GM23338 (cell line): Measurements from ENCODE around the gene KIF27. TPM values are rescaled to one million over a fixed set of nuclear protein-coding genes. Genes with fewer than 3 reads are reported as not detected.

Source experiments
- ATAC-seq: fragments of 200-7000 bp; cut with Tn5 transposase; 3 replicates; pipeline ENCODE4 v1.9.1; 2020
- DNase-seq: peaks from one replicate; pipeline ENCODE4 v3.0.0-alpha.2; 2015; ENCODE audit warnings: low spot score
- H2AFZ ChIP-seq: fragments of 200-600 bp; sonication (generic); 2 replicates; pipeline ENCODE4 v1.8.0; 2016; ENCODE audit warnings: antibody characterized with exemption, mild to moderate bottlenecking, moderate library complexity
- H3F3A ChIP-seq: fragments of 200-600 bp; sonication (generic); replicated peaks from 2 replicates; pipeline ENCODE4 v1.8.0; 2017; ENCODE audit warnings: antibody characterized with exemption, mixed run types, low read depth
- H3K27ac ChIP-seq: fragments of 200-600 bp; sonication (generic); 2 replicates; pipeline ENCODE4 v1.6.1; 2016; ENCODE audit warnings: low read depth
- H3K27me3 ChIP-seq: fragments of 200-600 bp; sonication (generic); 2 replicates; pipeline ENCODE4 v1.8.0; 2016; ENCODE audit warnings: mild to moderate bottlenecking, mixed run types, moderate library complexity; ENCODE audit not compliant: insufficient read depth
- H3K36me3 ChIP-seq: fragments of 200-600 bp; sonication (generic); 2 replicates; pipeline ENCODE4 v1.8.0; 2016; ENCODE audit warnings: mild to moderate bottlenecking; ENCODE audit not compliant: insufficient read depth
- H3K4me1 ChIP-seq: fragments of 200-600 bp; sonication (generic); 2 replicates; pipeline ENCODE4 v1.8.0; 2016; ENCODE audit warnings: mild to moderate bottlenecking, moderate library complexity; ENCODE audit not compliant: insufficient read depth
- H3K4me2 ChIP-seq: fragments of 200-600 bp; sonication (generic); 2 replicates; pipeline ENCODE4 v1.7.1; 2017; ENCODE audit warnings: mixed run types
- H3K4me3 ChIP-seq: fragments of 200-600 bp; sonication (generic); 2 replicates; pipeline ENCODE4 v1.6.1; 2016; ENCODE audit warnings: mixed run types
- H3K79me2 ChIP-seq: fragments of 200-600 bp; sonication (generic); replicated peaks from 2 replicates; pipeline ENCODE4 v1.8.0; 2017; ENCODE audit warnings: mild to moderate bottlenecking; ENCODE audit not compliant: insufficient read depth
- H3K9me2 ChIP-seq: fragments of 200-600 bp; sonication (generic); 2 replicates; pipeline ENCODE4 v1.8.0; 2017; ENCODE audit not compliant: insufficient read depth
- H4K20me1 ChIP-seq: fragments of 200-600 bp; sonication (generic); replicated peaks from 2 replicates; pipeline ENCODE4 v1.8.0; 2017; ENCODE audit warnings: mild to moderate bottlenecking; ENCODE audit not compliant: insufficient read depth
- H3K27ac Mint-ChIP-seq: 2 replicates; pipeline ENCODE4 v1.8.0; 2020; ENCODE audit warnings: inconsistent platforms, mild to moderate bottlenecking, moderate library complexity, mixed read lengths
- H3K27me3 Mint-ChIP-seq: 3 replicates; pipeline ENCODE4 v1.8.0; 2022; ENCODE audit warnings: low read depth, mild to moderate bottlenecking, moderate library complexity, mixed read lengths, inconsistent platforms; ENCODE audit not compliant: insufficient read depth, poor library complexity
- H3K36me3 Mint-ChIP-seq: 3 replicates; pipeline ENCODE4 v1.8.0; 2021; ENCODE audit warnings: low read depth, mild to moderate bottlenecking, inconsistent platforms, moderate library complexity, mixed read lengths
- H3K4me1 Mint-ChIP-seq: 3 replicates; pipeline ENCODE4 v1.8.0; 2020; ENCODE audit warnings: mild to moderate bottlenecking, inconsistent platforms, mixed read lengths
- H3K4me3 Mint-ChIP-seq: 3 replicates; pipeline ENCODE4 v1.8.0; 2021; ENCODE audit warnings: moderate library complexity, mild to moderate bottlenecking, inconsistent platforms, mixed read lengths
- H3K9me3 Mint-ChIP-seq: 3 replicates; pipeline ENCODE4 v1.8.0; 2020; ENCODE audit warnings: moderate library complexity, mild to moderate bottlenecking, inconsistent platforms, mixed read lengths
- CREB1 ChIP-seq: fragments of 250-450 bp; sonication (Bioruptor Pico); IDR thresholded peaks from 2 replicates; pipeline ENCODE4 v1.5.0; 2020; ENCODE audit warnings: low read depth, mild to moderate bottlenecking, moderate library complexity
- EZH2phosphoT487 ChIP-seq: fragments of 200-600 bp; sonication (generic); IDR thresholded peaks from one replicate; pipeline ENCODE4 v1.8.1; 2018; ENCODE audit warnings: antibody characterized with exemption; ENCODE audit not compliant: unreplicated experiment
- JUNB ChIP-seq: IDR thresholded peaks from one replicate; pipeline ENCODE4 v1.6.1; 2016; ENCODE audit warnings: antibody characterized with exemption; ENCODE audit not compliant: unreplicated experiment
- POLR2AphosphoS5 ChIP-seq: IDR thresholded peaks from 2 replicates; pipeline ENCODE4 v1.6.1; 2016; ENCODE audit warnings: antibody characterized with exemption, low read depth
- polyA plus RNA-seq: library from polyadenylated mRNA; unstranded; fragments of >200 nt; fragmentation: Nextera tagmentation; extraction: Ambion mirVana; gene quantifications from 2 replicates; pipeline ENCODE4 v1.2.1, GENCODE V29; 2016
- total RNA-seq: library from RNA; depleted of rRNA; stranded (reverse); fragments of >200 nt; shearing (Covaris generic); gene quantifications from 2 replicates; pipeline ENCODE4 v1.2.3, GENCODE V29; 2014
- TF ChIP-seq, protein P1 (sequence below): fragments of 250-450 bp; sonication (Bioruptor Pico); IDR thresholded peaks from 2 replicates; pipeline ENCODE4 v1.5.0; 2020; ENCODE audit warnings: mild to moderate bottlenecking, moderate library complexity
- TF ChIP-seq, protein P2 (sequence below), 2 experiments: fragments of 200-600 bp in 1 of 2; sonication (generic) in 1 of 2; conservative IDR thresholded peaks; 2 replicates each; pipeline versions ENCODE4 v1.5.1 to v1.6.1; 2016 to 2017; ENCODE audit warnings: antibody characterized with exemption in 2 of 2, low read depth in 2 of 2, mild to moderate bottlenecking in 2 of 2, moderate library complexity in 1 of 2
- TF ChIP-seq, protein P3 (sequence below): IDR thresholded peaks from 2 replicates; pipeline ENCODE4 v1.6.1; 2016; ENCODE audit warnings: antibody characterized with exemption

The KIF27 gene
- total and polyA plus RNA-seq, 2 experiments from 2014 or later: 3.3 to 8.2 TPM

DNA sequence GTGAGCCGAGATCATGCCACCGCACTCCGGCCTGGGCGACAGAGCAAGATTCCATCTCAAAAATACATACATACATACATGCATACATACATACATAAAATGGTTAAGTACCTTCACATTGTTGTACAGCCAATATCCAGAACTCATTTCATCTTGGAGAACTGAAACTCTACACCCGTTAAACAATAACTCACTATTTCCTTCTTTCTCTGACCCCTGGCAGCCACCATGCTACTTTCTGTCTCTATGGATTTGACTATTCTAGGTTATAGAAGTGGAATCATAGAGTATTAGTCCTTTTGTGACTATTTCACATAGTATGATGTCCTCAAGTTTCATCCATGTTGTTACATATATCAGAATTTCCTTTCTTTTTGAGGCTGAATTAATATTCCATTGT, 9.6 kb upstream of the KIF27 start (continued):
- TF ChIP-seq, protein P1, sequence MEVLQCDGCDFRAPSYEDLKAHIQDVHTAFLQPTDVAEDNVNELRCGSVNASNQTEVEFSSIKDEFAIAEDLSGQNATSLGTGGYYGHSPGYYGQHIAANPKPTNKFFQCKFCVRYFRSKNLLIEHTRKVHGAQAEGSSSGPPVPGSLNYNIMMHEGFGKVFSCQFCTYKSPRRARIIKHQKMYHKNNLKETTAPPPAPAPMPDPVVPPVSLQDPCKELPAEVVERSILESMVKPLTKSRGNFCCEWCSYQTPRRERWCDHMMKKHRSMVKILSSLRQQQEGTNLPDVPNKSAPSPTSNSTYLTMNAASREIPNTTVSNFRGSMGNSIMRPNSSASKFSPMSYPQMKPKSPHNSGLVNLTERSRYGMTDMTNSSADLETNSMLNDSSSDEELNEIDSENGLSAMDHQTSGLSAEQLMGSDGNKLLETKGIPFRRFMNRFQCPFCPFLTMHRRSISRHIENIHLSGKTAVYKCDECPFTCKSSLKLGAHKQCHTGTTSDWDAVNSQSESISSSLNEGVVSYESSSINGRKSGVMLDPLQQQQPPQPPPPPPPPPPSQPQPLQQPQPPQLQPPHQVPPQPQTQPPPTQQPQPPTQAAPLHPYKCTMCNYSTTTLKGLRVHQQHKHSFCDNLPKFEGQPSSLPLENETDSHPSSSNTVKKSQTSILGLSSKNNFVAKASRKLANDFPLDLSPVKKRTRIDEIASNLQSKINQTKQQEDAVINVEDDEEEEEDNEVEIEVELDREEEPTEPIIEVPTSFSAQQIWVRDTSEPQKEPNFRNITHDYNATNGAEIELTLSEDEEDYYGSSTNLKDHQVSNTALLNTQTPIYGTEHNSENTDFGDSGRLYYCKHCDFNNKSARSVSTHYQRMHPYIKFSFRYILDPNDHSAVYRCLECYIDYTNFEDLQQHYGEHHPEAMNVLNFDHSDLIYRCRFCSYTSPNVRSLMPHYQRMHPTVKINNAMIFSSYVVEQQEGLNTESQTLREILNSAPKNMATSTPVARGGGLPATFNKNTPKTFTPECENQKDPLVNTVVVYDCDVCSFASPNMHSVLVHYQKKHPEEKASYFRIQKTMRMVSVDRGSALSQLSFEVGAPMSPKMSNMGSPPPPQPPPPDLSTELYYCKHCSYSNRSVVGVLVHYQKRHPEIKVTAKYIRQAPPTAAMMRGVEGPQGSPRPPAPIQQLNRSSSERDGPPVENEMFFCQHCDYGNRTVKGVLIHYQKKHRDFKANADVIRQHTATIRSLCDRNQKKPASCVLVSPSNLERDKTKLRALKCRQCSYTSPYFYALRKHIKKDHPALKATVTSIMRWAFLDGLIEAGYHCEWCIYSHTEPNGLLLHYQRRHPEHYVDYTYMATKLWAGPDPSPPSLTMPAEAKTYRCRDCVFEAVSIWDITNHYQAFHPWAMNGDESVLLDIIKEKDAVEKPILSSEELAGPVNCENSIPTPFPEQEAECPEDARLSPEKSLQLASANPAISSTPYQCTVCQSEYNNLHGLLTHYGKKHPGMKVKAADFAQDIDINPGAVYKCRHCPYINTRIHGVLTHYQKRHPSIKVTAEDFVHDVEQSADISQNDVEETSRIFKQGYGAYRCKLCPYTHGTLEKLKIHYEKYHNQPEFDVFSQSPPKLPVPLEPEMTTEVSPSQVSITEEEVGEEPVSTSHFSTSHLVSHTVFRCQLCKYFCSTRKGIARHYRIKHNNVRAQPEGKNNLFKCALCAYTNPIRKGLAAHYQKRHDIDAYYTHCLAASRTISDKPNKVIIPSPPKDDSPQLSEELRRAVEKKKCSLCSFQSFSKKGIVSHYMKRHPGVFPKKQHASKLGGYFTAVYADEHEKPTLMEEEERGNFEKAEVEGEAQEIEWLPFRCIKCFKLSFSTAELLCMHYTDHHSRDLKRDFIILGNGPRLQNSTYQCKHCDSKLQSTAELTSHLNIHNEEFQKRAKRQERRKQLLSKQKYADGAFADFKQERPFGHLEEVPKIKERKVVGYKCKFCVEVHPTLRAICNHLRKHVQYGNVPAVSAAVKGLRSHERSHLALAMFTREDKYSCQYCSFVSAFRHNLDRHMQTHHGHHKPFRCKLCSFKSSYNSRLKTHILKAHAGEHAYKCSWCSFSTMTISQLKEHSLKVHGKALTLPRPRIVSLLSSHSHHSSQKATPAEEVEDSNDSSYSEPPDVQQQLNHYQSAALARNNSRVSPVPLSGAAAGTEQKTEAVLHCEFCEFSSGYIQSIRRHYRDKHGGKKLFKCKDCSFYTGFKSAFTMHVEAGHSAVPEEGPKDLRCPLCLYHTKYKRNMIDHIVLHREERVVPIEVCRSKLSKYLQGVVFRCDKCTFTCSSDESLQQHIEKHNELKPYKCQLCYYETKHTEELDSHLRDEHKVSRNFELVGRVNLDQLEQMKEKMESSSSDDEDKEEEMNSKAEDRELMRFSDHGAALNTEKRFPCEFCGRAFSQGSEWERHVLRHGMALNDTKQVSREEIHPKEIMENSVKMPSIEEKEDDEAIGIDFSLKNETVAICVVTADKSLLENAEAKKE (CRISPR knock-in tag): no peak
- no peak for TF ChIP-seq CREB1
- no peak for TF ChIP-seq EZH2phosphoT487
- no peak for TF ChIP-seq JUNB

DNA sequence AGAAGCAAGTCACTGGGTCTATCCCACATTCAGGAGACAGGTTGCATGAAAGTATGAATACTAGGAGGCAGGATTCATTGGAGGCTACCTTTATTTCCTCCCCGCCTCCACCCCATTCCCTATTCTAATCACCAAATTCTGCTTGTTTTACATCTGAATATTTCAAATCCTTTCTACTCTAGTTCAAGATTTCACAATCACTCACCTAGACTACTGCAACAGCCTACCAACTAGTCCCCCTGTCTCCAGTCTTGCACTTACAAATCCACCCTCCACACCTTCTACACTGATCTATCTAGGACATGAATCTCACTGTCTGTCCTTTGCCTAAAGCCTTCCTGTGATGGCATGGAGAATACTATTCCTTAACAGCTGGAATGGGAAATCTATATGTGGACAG, 6.4 kb upstream of the KIF27 start:
- no peak overlapping the region for H3K4me3 ChIP-seq
- no peaks in the 10 kb centered on the region for H3K9me3 Mint-ChIP-seq
- ATAC-seq (no peak), DNase-seq (no peak)
- H3K4me1 Mint-ChIP-seq: no peaks in the 10 kb centered on the region
- H3K9me2 ChIP-seq: no peaks in the 10 kb centered on the region
- no peaks in the 10 kb centered on the region for H3K79me2 ChIP-seq
- H3K27me3 ChIP-seq: no peaks in the 10 kb centered on the region
- no peak overlapping the region for H3K4me2 ChIP-seq
- H3K27ac Mint-ChIP-seq: no peak overlapping the region
- no peaks in the 10 kb centered on the region for H4K20me1 ChIP-seq
- no peaks in the 10 kb centered on the region for H3F3A ChIP-seq
- H3K36me3 Mint-ChIP-seq: no peaks in the 10 kb centered on the region
- no peaks in the 10 kb centered on the region for H3K36me3 ChIP-seq
- H3K4me3 Mint-ChIP-seq: no peak overlapping the region
- H3K4me1 ChIP-seq: no peaks in the 10 kb centered on the region
- no peak overlapping the region; the same call in 1 of the 2 replicates for H2AFZ ChIP-seq
- H3K27me3 Mint-ChIP-seq: peaks cover 2% of the 10 kb centered on the region
- H3K27ac ChIP-seq: no peak overlapping the region
- TF ChIP-seq JUNB (no peak), CREB1 (no peak), POLR2AphosphoS5 (no peak)
- TF ChIP-seq, protein P1 (CRISPR knock-in tag): no peak
- TF ChIP-seq, protein P2, sequence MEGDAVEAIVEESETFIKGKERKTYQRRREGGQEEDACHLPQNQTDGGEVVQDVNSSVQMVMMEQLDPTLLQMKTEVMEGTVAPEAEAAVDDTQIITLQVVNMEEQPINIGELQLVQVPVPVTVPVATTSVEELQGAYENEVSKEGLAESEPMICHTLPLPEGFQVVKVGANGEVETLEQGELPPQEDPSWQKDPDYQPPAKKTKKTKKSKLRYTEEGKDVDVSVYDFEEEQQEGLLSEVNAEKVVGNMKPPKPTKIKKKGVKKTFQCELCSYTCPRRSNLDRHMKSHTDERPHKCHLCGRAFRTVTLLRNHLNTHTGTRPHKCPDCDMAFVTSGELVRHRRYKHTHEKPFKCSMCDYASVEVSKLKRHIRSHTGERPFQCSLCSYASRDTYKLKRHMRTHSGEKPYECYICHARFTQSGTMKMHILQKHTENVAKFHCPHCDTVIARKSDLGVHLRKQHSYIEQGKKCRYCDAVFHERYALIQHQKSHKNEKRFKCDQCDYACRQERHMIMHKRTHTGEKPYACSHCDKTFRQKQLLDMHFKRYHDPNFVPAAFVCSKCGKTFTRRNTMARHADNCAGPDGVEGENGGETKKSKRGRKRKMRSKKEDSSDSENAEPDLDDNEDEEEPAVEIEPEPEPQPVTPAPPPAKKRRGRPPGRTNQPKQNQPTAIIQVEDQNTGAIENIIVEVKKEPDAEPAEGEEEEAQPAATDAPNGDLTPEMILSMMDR (conservative IDR thresholded peaks at IDR 0.05; ENCODE audit: low read depth in 2 of 2): no peak
- TF ChIP-seq, protein P3, sequence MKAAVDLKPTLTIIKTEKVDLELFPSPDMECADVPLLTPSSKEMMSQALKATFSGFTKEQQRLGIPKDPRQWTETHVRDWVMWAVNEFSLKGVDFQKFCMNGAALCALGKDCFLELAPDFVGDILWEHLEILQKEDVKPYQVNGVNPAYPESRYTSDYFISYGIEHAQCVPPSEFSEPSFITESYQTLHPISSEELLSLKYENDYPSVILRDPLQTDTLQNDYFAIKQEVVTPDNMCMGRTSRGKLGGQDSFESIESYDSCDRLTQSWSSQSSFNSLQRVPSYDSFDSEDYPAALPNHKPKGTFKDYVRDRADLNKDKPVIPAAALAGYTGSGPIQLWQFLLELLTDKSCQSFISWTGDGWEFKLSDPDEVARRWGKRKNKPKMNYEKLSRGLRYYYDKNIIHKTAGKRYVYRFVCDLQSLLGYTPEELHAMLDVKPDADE: no peak
